Neural cell (in vitro differentiated cells): Measurements from ENCODE around the gene JDP2.

Experiments
- POLR2AphosphoS5 ChIP-seq: IDR thresholded peaks from 2 replicates; pipeline ENCODE4 v1.6.1; 2012
- TF ChIP-seq, protein P1 (sequence below): fragments of 450-650 bp; IDR thresholded peaks from 2 replicates; pipeline ENCODE4 v1.5.1; 2014; ENCODE audit warnings: antibody characterized with exemption, mild to moderate bottlenecking, moderate library complexity; ENCODE audit not compliant: poor library complexity, severe bottlenecking

DNA sequence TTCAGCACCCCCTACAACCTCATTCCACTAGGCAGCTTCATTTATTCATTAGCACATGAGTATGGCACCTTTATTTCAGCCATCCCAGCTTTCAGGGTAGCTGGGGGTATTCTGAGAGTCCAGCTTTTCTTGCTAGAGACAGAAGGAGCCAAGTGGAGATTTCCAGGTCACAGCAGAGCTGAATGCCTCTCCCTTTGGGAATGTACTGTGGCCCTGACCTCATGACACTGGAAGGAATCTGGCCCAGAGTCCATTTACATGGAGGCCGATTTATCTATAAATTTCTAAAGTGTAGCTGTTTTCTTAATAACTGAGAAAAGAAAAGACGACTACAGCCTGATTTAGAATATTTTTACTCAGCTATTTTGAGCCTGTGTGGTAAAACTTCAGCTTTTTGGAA is 47.2 kb upstream of the JDP2 start:
- TF ChIP-seq POLR2AphosphoS5, result no peak
- TF ChIP-seq, protein P1, sequence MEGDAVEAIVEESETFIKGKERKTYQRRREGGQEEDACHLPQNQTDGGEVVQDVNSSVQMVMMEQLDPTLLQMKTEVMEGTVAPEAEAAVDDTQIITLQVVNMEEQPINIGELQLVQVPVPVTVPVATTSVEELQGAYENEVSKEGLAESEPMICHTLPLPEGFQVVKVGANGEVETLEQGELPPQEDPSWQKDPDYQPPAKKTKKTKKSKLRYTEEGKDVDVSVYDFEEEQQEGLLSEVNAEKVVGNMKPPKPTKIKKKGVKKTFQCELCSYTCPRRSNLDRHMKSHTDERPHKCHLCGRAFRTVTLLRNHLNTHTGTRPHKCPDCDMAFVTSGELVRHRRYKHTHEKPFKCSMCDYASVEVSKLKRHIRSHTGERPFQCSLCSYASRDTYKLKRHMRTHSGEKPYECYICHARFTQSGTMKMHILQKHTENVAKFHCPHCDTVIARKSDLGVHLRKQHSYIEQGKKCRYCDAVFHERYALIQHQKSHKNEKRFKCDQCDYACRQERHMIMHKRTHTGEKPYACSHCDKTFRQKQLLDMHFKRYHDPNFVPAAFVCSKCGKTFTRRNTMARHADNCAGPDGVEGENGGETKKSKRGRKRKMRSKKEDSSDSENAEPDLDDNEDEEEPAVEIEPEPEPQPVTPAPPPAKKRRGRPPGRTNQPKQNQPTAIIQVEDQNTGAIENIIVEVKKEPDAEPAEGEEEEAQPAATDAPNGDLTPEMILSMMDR, result no peak
